Measurements from ENCODE around the gene AREG. TPM values are rescaled to one million over a fixed set of nuclear protein-coding genes. Genes with fewer than 3 reads are reported as not detected.

Gene AREG
- total and polyA plus RNA-seq, 9 of the 15 experiments (the other 6 are each of a cell fraction or from before 2014, with no cell fraction given) = 1.4 to 7.7 (median 5.4) TPM

GRCh38 chr4:74444891-74445642 is at the start of gene AREG (continued):
- no peak for TF ChIP-seq KDM4B (IDR thresholded peaks at IDR 0.05; ENCODE audit: borderline replicate concordance in 2 of 2, low read depth in 1 of 2)
- TF ChIP-seq, protein P1, sequence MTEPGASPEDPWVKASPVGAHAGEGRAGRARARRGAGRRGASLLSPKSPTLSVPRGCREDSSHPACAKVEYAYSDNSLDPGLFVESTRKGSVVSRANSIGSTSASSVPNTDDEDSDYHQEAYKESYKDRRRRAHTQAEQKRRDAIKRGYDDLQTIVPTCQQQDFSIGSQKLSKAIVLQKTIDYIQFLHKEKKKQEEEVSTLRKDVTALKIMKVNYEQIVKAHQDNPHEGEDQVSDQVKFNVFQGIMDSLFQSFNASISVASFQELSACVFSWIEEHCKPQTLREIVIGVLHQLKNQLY (CRISPR knock-in tag; conservative IDR thresholded peaks at IDR 0.05) = no peak
- no peak for TF ChIP-seq ZNF778 (CRISPR knock-in tag; IDR thresholded peaks at IDR 0.05)
- no peak for TF ChIP-seq NCOA1 (IDR thresholded peaks at IDR 0.05; ENCODE audit: low read depth)
- TF ChIP-seq ZMIZ1 (IDR thresholded peaks at IDR 0.05; ENCODE audit: low read depth in 2 of 2, low read length in 2 of 2) = no peak
- no peak for TF ChIP-seq PRPF4 (IDR thresholded peaks at IDR 0.05; ENCODE audit: insufficient read depth, low read depth, low read length, poor library complexity, severe bottlenecking)
- peak; percentile 22; the same call in 1 of the 2 replicates for TF ChIP-seq CBX1 (IDR thresholded peaks at IDR 0.05; ENCODE audit: low read depth)
- TF ChIP-seq, protein P2, sequence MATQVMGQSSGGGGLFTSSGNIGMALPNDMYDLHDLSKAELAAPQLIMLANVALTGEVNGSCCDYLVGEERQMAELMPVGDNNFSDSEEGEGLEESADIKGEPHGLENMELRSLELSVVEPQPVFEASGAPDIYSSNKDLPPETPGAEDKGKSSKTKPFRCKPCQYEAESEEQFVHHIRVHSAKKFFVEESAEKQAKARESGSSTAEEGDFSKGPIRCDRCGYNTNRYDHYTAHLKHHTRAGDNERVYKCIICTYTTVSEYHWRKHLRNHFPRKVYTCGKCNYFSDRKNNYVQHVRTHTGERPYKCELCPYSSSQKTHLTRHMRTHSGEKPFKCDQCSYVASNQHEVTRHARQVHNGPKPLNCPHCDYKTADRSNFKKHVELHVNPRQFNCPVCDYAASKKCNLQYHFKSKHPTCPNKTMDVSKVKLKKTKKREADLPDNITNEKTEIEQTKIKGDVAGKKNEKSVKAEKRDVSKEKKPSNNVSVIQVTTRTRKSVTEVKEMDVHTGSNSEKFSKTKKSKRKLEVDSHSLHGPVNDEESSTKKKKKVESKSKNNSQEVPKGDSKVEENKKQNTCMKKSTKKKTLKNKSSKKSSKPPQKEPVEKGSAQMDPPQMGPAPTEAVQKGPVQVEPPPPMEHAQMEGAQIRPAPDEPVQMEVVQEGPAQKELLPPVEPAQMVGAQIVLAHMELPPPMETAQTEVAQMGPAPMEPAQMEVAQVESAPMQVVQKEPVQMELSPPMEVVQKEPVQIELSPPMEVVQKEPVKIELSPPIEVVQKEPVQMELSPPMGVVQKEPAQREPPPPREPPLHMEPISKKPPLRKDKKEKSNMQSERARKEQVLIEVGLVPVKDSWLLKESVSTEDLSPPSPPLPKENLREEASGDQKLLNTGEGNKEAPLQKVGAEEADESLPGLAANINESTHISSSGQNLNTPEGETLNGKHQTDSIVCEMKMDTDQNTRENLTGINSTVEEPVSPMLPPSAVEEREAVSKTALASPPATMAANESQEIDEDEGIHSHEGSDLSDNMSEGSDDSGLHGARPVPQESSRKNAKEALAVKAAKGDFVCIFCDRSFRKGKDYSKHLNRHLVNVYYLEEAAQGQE (IDR thresholded peaks at IDR 0.05; ENCODE audit: borderline replicate concordance) = peak; percentile 44; the same call in 1 of the 2 replicates
- TF ChIP-seq, protein P2 (CRISPR knock-in tag; IDR thresholded peaks at IDR 0.05; ENCODE audit: low read depth) = no peak
- no peak for TF ChIP-seq POU5F1 (IDR thresholded peaks at IDR 0.05; ENCODE audit: borderline replicate concordance, low read depth, low read length, partially characterized antibody)
- TF ChIP-seq KLF16 (IDR thresholded peaks at IDR 0.05) = no peak
- peak; percentile 32; the same call in 1 of the 2 replicates for TF ChIP-seq ZBTB17 (CRISPR knock-in tag; IDR thresholded peaks at IDR 0.05)
- TF ChIP-seq, protein P3, sequence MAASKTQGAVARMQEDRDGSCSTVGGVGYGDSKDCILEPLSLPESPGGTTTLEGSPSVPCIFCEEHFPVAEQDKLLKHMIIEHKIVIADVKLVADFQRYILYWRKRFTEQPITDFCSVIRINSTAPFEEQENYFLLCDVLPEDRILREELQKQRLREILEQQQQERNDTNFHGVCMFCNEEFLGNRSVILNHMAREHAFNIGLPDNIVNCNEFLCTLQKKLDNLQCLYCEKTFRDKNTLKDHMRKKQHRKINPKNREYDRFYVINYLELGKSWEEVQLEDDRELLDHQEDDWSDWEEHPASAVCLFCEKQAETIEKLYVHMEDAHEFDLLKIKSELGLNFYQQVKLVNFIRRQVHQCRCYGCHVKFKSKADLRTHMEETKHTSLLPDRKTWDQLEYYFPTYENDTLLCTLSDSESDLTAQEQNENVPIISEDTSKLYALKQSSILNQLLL (CRISPR knock-in tag; IDR thresholded peaks at IDR 0.05; ENCODE audit: borderline replicate concordance) = no peak

Data from K562 (cell line).